PFSK-1 (cell line): ENCODE measurements around the gene PPP1R13L.

Source experiments
- FOXP2 ChIP-seq: optimal IDR thresholded peaks from 2 replicates; pipeline ENCODE3; 2011; ENCODE audit warnings: borderline replicate concordance, control low read depth, inconsistent platforms; ENCODE audit not compliant: insufficient read depth; ENCODE audit errors: extremely low read length, extremely low read depth
- POLR2AphosphoS5 ChIP-seq: IDR thresholded peaks from 2 replicates; pipeline ENCODE4 v1.6.1; 2012; ENCODE audit warnings: low read depth, mild to moderate bottlenecking, control low read depth, low read length, moderate library complexity

Gene PPP1R13L

GRCh38 chr19:45331411-45331810 is 73.5 kb downstream of the PPP1R13L start:
- TF ChIP-seq FOXP2 (no peak), POLR2AphosphoS5 (no peak)
